HG02852 (cell line): ENCODE data around the gene DAP3.
"Not testable (repeated sequence)": the region's sequence is repeated elsewhere in the genome, so short reads cannot be mapped to it uniquely, and the experiment has no call there.

Experiments used
- ATAC-seq: cut with Tn5 transposase; IDR thresholded peaks from one replicate; pipeline ENCODE4 v1.9.1; 2021; ENCODE audit warnings: mild to moderate bottlenecking, moderate library complexity; ENCODE audit not compliant: unreplicated experiment

The DAP3 gene

GRCh38 chr1:155680531-155680930 is 8.4 kb upstream of the DAP3 start:
- no peak for ATAC-seq

DNA sequence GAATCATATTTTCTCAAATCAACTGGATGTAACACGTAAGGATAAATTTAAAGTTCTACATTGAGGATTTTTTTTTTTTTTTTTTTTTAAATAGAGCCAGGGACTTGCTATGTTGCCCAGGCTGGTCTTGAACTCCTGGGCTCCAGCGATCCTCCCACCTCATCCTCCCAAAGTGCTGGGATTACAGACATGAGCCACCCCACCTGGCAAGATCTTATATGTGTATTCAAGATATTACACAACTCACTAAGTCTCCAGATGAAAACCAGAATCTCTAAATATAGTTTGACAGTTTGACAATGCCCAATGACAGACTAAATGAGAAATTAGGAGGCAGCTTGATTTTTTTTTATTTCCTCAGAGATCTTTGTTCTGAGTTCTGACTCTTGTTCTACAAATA is 7.1 kb upstream of the DAP3 start:
- ATAC-seq: no peak

- peak; percentile 31 for ATAC-seq
Observed at GRCh38 chr1:155687705-155688323, 1.1 kb upstream of the DAP3 start.

GRCh38 chr1:155688324-155689080 is 389 bp upstream of the DAP3 start, which contains the start of gene YY1AP1:
Gene YY1AP1, minus strand, starts transcription at chr1:155688774. Its CDS starts 8,338 bp downstream, at chr1:155680436.
- peak; percentile 78 for ATAC-seq

DNA sequence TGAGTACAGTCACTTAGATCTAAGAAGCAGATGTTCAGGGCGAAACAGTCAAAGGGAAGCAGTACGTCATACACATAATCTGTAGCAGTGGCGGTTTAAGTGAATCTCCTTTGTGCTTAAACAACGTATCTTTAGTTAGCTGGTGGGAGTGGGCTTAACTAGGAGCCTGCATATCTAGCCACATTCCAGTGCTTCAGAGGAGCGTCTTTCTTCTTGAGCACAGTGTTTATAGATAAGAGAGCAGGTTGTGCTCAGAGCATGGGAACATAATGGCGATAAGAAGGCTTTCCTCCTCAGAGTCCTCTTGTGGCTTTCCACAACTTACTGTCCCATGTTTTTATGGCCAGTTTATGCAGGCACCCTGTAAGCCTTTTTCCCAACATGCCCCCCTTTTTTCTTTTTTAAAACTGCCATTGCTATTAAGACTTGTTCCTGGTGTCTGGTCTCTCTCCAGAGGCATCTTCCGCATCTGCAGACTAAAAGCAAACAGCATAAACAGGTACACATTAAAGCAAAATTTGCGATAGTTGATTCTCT is 3.2 kb downstream of the DAP3 start:
- ATAC-seq: no peak

DNA sequence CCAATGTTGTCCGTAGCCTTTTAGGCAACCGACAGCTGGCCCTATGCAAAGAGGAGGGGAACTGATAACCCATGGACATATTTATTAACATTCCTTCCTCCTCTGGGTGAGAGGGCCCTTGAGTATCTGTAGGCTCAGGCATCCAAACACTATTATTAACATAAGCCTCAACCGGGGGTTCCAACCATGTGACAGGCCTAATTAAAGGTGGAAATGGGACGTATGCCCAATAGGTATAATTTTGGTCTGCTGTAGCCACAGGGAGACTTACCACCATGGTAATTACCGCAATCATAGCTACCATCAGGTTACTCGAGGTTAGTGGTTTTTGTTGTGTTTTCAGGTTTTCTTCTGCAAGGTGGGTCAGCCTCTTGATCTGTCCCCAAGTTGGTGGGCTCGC is 5.3 kb downstream of the DAP3 start:
- no peak for ATAC-seq

GRCh38 chr1:155695072-155695471 is 6.2 kb downstream of the DAP3 start:
- no peak for ATAC-seq

- ATAC-seq: no peak
Observed at GRCh38 chr1:155695608-155696007, 6.7 kb downstream of the DAP3 start.

- ATAC-seq: no peak
Observed at GRCh38 chr1:155696524-155696923, 7.6 kb downstream of the DAP3 start.

DNA sequence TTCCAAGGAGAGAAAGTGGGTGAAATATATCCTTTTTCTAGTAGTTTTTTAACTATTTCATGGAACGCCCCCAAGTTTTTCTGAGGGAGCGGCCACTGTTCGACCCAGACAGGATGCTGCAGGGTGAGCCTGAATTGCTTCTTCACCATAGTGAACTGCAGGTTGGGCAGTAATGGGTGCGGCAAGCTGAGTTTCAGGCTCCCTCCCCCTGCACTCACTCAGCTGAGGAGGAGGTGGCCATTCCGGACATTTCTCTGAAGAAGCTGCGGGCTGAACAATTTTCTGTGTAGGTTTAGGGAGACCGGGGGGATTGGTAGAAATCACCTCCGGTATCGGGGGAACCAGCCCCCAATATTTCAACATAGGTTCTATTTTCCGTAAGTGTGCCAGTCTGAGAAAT is 8.2 kb downstream of the DAP3 start:
- ATAC-seq: no peak

GRCh38 chr1:155697616-155698015 is 8.7 kb downstream of the DAP3 start:
- not testable (repeated sequence) for ATAC-seq

DNA sequence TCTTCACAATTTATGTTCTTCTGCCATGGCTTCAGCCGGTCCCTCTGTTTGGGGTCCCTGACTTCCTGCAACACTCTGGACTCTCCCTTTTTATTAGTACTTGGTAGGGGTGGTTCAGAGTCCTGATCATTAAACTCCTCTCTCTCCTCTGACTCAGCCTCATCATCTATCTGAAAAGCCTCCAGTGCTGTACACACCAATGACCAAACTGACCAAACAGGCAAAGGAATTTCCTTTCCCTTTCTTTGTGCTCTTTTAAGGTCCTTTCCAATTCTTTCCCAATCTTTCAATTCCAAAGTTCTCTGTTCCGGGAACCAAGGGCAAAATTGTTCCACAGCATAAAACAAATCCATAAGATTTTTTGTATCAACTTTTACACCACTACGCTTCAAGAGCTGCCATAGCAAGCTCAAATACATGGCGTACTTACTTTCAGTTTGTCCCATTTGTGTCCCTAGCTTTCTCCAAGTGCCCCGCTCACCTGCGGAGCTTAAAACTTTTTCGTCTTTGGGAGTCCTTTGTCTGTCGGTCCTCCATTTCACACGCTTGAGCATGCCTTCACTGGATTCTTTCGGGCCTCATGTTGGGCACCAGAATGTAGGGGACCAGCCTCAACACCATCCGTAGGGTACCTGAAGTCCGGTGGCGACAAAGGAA is 9.6 kb downstream of the DAP3 start:
- ATAC-seq: no peak

DNA sequence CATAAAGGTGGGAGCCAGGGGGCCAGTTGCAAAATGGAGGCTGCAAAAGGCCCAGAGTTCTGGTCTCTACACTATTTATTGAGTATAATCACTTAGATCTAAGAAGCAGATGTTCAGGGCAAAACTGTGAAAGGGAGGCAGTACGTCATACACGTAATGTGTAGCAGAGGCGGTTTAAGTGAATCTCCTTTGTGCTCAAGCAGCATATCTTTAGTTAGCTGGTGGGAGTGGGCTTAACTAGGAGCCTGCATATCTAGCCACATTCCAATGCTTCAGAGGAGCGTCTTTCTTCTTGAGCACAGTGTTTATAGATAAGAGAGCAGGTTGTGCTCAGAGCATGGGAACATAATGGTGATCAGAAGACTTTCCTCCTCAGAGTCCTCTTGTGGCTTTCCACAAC is 10.2 kb downstream of the DAP3 start:
- ATAC-seq: not testable (repeated sequence)

DNA sequence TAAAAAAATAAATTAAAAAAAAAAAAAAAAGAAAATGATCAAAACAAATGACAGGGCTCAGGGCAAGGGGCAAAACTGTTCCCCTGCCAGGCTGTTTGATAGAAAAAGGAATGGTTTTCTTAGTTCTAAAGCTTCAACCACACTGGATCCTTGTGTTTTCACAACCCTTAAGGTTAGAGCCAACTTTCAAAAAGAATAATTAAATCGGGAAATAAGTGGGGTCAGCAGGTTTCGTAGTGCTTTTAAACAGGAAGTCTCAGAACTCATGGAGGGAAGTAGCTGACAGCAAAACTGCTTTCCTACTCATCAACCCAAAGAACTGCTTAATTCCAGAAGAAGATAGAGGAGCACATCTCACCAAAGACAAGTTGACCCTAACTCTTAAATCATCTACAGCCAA is 12.8 kb downstream of the DAP3 start:
- not testable (repeated sequence) for ATAC-seq

- ATAC-seq: no peak
Observed at GRCh38 chr1:155703216-155703615, 14.3 kb downstream of the DAP3 start.

GRCh38 chr1:155704414-155704813 is 15.5 kb downstream of the DAP3 start:
- not testable (repeated sequence) for ATAC-seq

DNA sequence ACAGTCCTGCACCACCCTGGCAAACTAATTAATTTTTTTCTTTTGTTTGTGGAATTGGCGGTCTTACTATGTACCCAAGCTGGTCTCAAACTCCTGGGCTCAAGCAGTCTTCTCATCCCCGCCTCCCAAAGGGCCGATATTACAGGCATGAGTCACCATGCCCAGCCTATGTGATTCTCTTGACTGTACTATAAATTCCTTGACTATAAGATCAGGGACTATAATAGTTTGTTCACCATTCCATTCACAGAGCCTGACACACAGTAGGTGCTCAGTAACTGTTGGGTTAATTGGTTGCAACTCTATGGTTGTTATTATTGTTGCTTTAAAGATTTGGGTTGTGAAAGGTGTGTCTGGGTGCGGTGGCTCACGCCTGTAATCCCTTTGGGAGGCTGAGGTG is 17.2 kb downstream of the DAP3 start:
- ATAC-seq: no peak

GRCh38 chr1:155709391-155709790 is 20.5 kb downstream of the DAP3 start:
- no peak for ATAC-seq

- ATAC-seq: not testable (repeated sequence)
Observed at GRCh38 chr1:155711457-155711856, 22.6 kb downstream of the DAP3 start.

DNA sequence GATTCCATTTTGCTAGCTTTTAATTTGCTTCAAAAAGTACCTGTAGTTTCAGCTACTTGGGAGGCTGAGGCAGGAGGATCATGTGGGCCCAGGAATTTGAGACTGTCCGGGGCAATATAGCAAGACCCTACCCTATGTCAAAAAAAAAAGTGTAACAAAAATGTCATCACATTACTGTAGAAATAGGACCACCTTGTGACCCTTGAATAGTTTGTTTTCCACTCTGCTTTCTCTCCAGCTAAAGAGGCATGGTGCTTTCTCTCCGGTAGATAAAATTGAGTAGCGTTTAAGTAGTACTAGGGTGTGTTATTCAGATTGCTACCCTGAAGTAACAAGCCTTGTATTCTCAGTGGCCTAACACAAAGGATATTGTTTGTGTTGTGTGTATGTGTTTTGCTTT is 23.7 kb downstream of the DAP3 start:
- not testable (repeated sequence) for ATAC-seq

DNA sequence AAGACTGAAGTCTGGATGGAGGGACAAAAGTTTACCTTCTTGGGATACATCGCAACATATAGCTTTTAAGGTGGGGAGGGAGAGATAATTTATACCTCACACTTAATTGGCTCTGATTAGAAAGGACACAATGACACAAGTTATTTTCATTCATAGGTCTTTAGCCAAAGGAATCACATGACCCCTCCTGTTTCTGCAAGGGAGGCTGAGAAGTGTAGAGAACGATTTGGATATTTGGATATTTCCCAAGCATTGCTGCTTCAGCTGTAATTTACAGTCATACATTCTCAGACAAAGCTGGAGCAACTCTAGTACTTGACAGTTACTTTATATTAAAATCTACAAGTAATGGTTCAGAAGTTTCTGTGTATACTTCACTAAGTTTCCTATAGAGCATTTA is 24.2 kb downstream of the DAP3 start:
- ATAC-seq: no peak

GRCh38 chr1:155715056-155715455 is 26.2 kb downstream of the DAP3 start:
- ATAC-seq: not testable (repeated sequence)
